ENCODE data around the gene CASP3. TPM values are rescaled to one million over a fixed set of nuclear protein-coding genes. Genes with fewer than 3 reads are reported as not detected.
"Not testable (repeated sequence)": the region's sequence is repeated elsewhere in the genome, so short reads cannot be mapped to it uniquely, and the experiment has no call there.

The CASP3 gene
- total RNA-seq, 4 donors from 2014 or later = 10.6 to 47.0 (median 17.6) TPM

DNA sequence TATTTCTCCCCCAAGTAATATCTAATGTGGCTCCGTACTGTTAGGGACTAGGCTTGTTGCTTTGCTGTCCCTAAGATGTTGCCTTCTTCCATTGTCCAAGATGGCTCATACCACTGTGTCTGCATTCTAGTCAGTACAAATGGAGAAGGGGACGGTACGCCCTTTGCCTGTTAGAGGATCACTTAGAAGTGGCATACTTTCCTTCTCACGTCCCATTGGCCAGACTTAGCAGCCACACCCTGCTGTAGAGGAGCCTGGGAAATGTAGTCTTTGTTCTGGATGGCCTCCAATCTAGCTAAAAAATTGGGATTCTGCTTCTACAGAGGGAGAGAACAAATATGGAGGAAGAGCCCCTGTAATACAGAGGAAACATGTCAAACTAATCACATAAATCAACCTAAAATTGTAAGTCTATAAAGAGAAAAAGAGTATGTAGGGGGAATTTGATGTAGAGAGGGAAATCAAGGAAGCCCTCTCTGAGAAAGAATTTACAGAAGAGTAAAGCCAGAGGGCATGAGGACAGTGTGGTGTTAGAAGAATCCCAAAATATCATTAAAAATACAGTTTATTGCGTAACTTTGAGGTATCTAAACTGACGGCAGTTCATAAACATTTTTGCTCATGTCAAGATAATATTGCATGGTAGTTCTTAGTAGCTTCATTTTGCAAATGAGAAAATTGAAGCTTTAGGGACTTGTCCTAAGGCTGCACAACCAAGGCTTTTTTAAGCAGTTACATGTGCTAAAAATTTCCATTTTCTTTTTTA lies 15.4 kb upstream of the CASP3 start:
- intact Hi-C loops (cut with DNase I; ENCODE audit: low total_unique reads) = no loop called here
- no peaks in the 10 kb centered on the region for H3K36me3 ChIP-seq
- H3K4me1 ChIP-seq = no peaks in the 10 kb centered on the region
- DNase-seq = no peak
- no peak overlapping the region for H3K27ac ChIP-seq
- H3K4me3 ChIP-seq = no peak overlapping the region
- TF ChIP-seq, protein P1, sequence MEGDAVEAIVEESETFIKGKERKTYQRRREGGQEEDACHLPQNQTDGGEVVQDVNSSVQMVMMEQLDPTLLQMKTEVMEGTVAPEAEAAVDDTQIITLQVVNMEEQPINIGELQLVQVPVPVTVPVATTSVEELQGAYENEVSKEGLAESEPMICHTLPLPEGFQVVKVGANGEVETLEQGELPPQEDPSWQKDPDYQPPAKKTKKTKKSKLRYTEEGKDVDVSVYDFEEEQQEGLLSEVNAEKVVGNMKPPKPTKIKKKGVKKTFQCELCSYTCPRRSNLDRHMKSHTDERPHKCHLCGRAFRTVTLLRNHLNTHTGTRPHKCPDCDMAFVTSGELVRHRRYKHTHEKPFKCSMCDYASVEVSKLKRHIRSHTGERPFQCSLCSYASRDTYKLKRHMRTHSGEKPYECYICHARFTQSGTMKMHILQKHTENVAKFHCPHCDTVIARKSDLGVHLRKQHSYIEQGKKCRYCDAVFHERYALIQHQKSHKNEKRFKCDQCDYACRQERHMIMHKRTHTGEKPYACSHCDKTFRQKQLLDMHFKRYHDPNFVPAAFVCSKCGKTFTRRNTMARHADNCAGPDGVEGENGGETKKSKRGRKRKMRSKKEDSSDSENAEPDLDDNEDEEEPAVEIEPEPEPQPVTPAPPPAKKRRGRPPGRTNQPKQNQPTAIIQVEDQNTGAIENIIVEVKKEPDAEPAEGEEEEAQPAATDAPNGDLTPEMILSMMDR (IDR thresholded peaks at IDR 0.05) = no peak
- no peak for TF ChIP-seq POLR2A (IDR thresholded peaks at IDR 0.05)
- H3K9me3 ChIP-seq = no peaks in the 10 kb centered on the region
- no peaks in the 10 kb centered on the region for H3K27me3 ChIP-seq

DNA sequence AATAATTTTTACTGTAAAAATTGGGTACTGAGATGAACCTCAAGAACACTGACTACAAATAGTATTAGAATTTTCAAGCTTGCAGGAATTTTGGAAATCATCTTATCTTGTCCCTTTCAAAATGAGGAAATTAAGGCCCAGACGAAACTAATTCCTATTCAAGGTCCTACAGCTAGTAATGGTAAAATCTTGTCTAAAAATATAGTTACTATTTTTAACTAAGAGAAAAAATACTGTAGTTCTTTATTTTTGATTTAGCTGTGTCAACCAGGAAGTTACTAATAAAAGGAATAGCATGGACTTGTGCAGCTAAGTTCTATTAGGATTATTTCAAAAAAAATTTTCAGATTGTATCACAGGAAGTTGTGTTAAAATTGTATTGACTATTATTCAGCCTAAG lies 13.0 kb upstream of the CASP3 start:
- TF ChIP-seq, protein P1 (IDR thresholded peaks at IDR 0.05) = no peak
- TF ChIP-seq POLR2A (IDR thresholded peaks at IDR 0.05) = no peak
- Histone ChIP-seq H3K4me3 (no peak overlapping the region), H3K4me1 (no peaks in the 10 kb centered on the region), H3K36me3 (no peaks in the 10 kb centered on the region), H3K9me3 (no peaks in the 10 kb centered on the region), H3K27ac (no peak overlapping the region), H3K27me3 (no peaks in the 10 kb centered on the region)
- intact Hi-C loops (cut with DNase I; ENCODE audit: low total_unique reads) = no loop called here
- DNase-seq = no peak

- no peak overlapping the region for H3K4me3 ChIP-seq
- H3K9me3 ChIP-seq = no peaks in the 10 kb centered on the region
- DNase-seq = no peak
- H3K27ac ChIP-seq = no peak overlapping the region
- no peaks in the 10 kb centered on the region for H3K36me3 ChIP-seq
- no peaks in the 10 kb centered on the region for H3K4me1 ChIP-seq
- intact Hi-C loops (cut with DNase I; ENCODE audit: low total_unique reads) = no loop called here
- H3K27me3 ChIP-seq = no peaks in the 10 kb centered on the region
- no peak for TF ChIP-seq POLR2A (IDR thresholded peaks at IDR 0.05)
- TF ChIP-seq, protein P1 (IDR thresholded peaks at IDR 0.05) = no peak
Measured at GRCh38 chr4:184660978-184661377, 11.7 kb upstream of the CASP3 start.

DNA sequence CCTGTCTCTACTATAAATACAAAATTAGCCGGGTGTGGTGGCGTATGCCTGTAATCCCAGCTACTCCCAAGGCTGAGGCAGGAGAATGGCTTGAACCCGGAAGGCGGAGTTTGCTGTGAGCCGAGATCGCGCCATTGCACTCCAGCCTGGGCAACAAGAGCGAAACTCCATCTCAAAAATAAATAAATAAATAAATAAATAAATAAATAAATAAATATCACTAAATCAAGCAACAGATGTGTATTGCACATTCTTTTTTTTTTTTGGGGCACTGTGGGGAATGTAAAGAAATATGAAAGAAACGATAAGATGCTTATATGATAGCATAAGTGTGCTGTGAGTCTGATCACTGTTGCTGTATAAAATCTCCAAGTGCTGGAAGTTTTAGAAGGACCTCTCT lies 8.6 kb upstream of the CASP3 start:
- DNase-seq = not testable (repeated sequence)

DNA sequence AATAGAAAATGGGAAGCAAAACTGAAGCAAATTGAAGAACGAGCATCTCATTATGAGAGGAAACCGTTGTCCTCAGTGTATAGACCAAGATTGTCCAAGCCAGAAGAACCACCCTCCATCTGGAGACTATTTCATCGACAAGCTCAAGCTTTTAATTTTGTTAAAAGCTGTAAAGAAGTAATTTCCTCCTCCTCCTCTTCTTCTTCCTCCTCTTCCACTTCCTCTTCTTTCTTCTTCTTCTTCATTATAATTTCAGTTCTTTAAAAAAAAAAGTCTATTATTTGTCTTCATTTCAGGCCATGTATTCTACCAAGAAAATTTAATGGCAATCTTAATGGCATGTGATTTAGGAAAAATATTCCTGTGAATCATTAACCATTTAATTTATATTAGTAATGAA lies 7.9 kb upstream of the CASP3 start:
- H3K36me3 ChIP-seq = no peaks in the 10 kb centered on the region
- TF ChIP-seq, protein P1 (IDR thresholded peaks at IDR 0.05) = no peak
- TF ChIP-seq POLR2A (IDR thresholded peaks at IDR 0.05) = no peak
- no peak overlapping the region for H3K4me3 ChIP-seq
- intact Hi-C loops (cut with DNase I; ENCODE audit: low total_unique reads) = no loop called here
- DNase-seq = no peak
- H3K27me3 ChIP-seq = no peaks in the 10 kb centered on the region
- H3K9me3 ChIP-seq = no peaks in the 10 kb centered on the region
- no peaks in the 10 kb centered on the region for H3K4me1 ChIP-seq
- no peak overlapping the region for H3K27ac ChIP-seq

More for the DNA sequence above, 8.6 kb upstream of the CASP3 start:
- intact Hi-C loops (cut with DNase I; ENCODE audit: low total_unique reads); H3K36me3 ChIP-seq; H3K9me3 ChIP-seq; H3K27me3 ChIP-seq; H3K27ac ChIP-seq; H3K4me3 ChIP-seq; H3K4me1 ChIP-seq: not testable (repeated sequence)
